H1 (cell line): ENCODE measurements around the gene AHRR. TPM values are rescaled to one million over a fixed set of nuclear protein-coding genes. Genes with fewer than 3 reads are reported as not detected.

Source experiments
- CTCF ChIA-PET: fragments of 300-600 bp; sonication (Branson Sonifier 250); formaldehyde crosslinking; loops from one replicate; lab custom pipeline; 2021; ENCODE audit not compliant: partially characterized antibody; lab: Charles Lee
- POLR2A ChIA-PET: fragments of 300-600 bp; sonication (Branson Sonifier 250); formaldehyde crosslinking; loops from one replicate; lab custom pipeline; 2021; ENCODE audit warnings: inconsistent platforms; ENCODE audit not compliant: partially characterized antibody; lab: Charles Lee
- DNase-seq, 2 experiments: peaks; one replicate each; pipeline versions ENCODE4 v3.0.0 to v3.0.0-alpha.2; 2010 to 2022; ENCODE audit warnings: low spot score in 2 of 2, low read depth in 1 of 2, mixed read lengths in 1 of 2
- FAIRE-seq: peaks from 2 replicates; lab custom pipeline; 2011; peaks lifted over from hg19 to GRCh38; lab: Jason Lieb, UNC
- H2AFZ ChIP-seq: 2 replicates; pipeline ENCODE4 v1.8.1; 2012; ENCODE audit warnings: low read length, inconsistent platforms
- H2AK5ac ChIP-seq: 2 replicates; pipeline ENCODE4 v1.6.1; 2013; ENCODE audit warnings: low read depth, low read length
- H2BK120ac ChIP-seq: replicated peaks from 2 replicates; pipeline ENCODE3; 2013; ENCODE audit warnings: low read depth, low read length, inconsistent platforms
- H2BK12ac ChIP-seq: 2 replicates; pipeline ENCODE4 v1.6.1; 2013; ENCODE audit warnings: low read depth, low read length
- H2BK15ac ChIP-seq: 2 replicates; pipeline ENCODE4 v1.6.1; 2013; ENCODE audit warnings: low read length
- H2BK20ac ChIP-seq: 2 replicates; pipeline ENCODE4 v1.6.1; 2013; ENCODE audit warnings: low read length
- H2BK5ac ChIP-seq: 2 replicates; pipeline ENCODE4 v1.6.1; 2013; ENCODE audit warnings: low read depth, low read length
- H3K14ac ChIP-seq: 2 replicates; pipeline ENCODE4 v1.6.1; 2013; ENCODE audit warnings: inconsistent platforms; ENCODE audit not compliant: insufficient read length
- H3K18ac ChIP-seq: 2 replicates; pipeline ENCODE4 v1.6.1; 2013; ENCODE audit warnings: low read length; ENCODE audit errors: extremely low read depth
- H3K23ac ChIP-seq: 2 replicates; pipeline ENCODE4 v1.6.1; 2013; ENCODE audit warnings: inconsistent platforms; ENCODE audit not compliant: insufficient read length
- H3K23me2 ChIP-seq: 2 replicates; pipeline ENCODE4 v1.6.1; 2013; ENCODE audit warnings: low read depth, low read length
- H3K27ac ChIP-seq: 2 replicates; pipeline ENCODE4 v1.6.1; 2011; ENCODE audit warnings: low read depth, low read length, inconsistent platforms
- H3K27me3 ChIP-seq, 4 experiments: replicated peaks in 1 of 4; 1 replicate in 1 of 4; 2 replicates in 3 of 4; pipeline versions ENCODE4 v1.6.1 to v1.8.1; 2011 to 2013; ENCODE audit warnings: low read length in 3 of 4, mild to moderate bottlenecking in 3 of 4, inconsistent platforms in 2 of 4, mixed read lengths in 2 of 4, moderate library complexity in 1 of 4; ENCODE audit not compliant: control insufficient read depth in 3 of 4, insufficient read depth in 3 of 4; ENCODE audit errors: extremely low read depth in 1 of 4
- H3K36me3 ChIP-seq, 4 experiments: 2 replicates each; pipeline versions ENCODE4 v1.6.1 to v1.8.1; 2011 to 2013; ENCODE audit warnings: mild to moderate bottlenecking in 4 of 4, low read length in 3 of 4, moderate library complexity in 2 of 4, control low read depth in 1 of 4, inconsistent platforms in 1 of 4; ENCODE audit not compliant: insufficient read depth in 4 of 4, control insufficient read depth in 2 of 4
- H3K4ac ChIP-seq: replicated peaks from 2 replicates; pipeline ENCODE3; 2013; ENCODE audit warnings: low read length, low read depth, mixed read lengths, inconsistent platforms; ENCODE audit not compliant: insufficient read length
- H3K4me1 ChIP-seq, 4 experiments: replicated peaks in 1 of 4; 1 replicate in 1 of 4; 2 replicates in 3 of 4; pipeline versions ENCODE4 v1.6.1 to v1.8.1; 2011 to 2013; ENCODE audit warnings: low read length in 3 of 4, inconsistent platforms in 2 of 4, mixed read lengths in 1 of 4; ENCODE audit not compliant: insufficient read depth in 4 of 4, control insufficient read depth in 3 of 4
- H3K4me2 ChIP-seq, 2 experiments: 2 replicates each; pipeline versions ENCODE4 v1.6.1 to v1.8.1; 2011 to 2013; ENCODE audit warnings: low read depth in 2 of 2, low read length in 2 of 2, control low read depth in 1 of 2, inconsistent platforms in 1 of 2, mild to moderate bottlenecking in 1 of 2; ENCODE audit not compliant: insufficient read depth in 1 of 2
- H3K4me3 ChIP-seq, 4 experiments: fragments of 200-600, 300-600 bp in 1 of 4; sonication (generic), shearing (Covaris generic), sonication (Bioruptor Twin) in 1 of 4; 2 replicates each; pipeline versions ENCODE4 v1.5.1 to v1.8.1; 2011 to 2016; ENCODE audit warnings: low read length in 4 of 4, low read depth in 3 of 4, control low read depth in 2 of 4, inconsistent platforms in 2 of 4, mild to moderate bottlenecking in 2 of 4, mixed read lengths in 1 of 4, moderate library complexity in 1 of 4; ENCODE audit not compliant: insufficient read depth in 2 of 4; ENCODE audit errors: extremely low read depth in 1 of 4
- H3K56ac ChIP-seq: replicated peaks from 2 replicates; pipeline ENCODE3; 2013; ENCODE audit warnings: low read depth, mild to moderate bottlenecking, mixed read lengths, low read length, inconsistent platforms; ENCODE audit not compliant: insufficient read length
- H3K79me1 ChIP-seq: 2 replicates; pipeline ENCODE4 v1.6.1; 2013; ENCODE audit warnings: low read depth, low read length, control low read depth
- H3K79me2 ChIP-seq, 2 experiments: 2 replicates each; pipeline versions ENCODE4 v1.6.1 to v1.8.1; 2012 to 2013; ENCODE audit warnings: low read length in 2 of 2, mild to moderate bottlenecking in 2 of 2, inconsistent platforms in 1 of 2; ENCODE audit not compliant: insufficient read depth in 2 of 2, control insufficient read depth in 1 of 2
- H3K9ac ChIP-seq, 4 experiments: replicated peaks in 1 of 4; 1 replicate in 1 of 4; 2 replicates in 3 of 4; pipeline versions ENCODE4 v1.6.1 to v1.8.1; 2011 to 2013; ENCODE audit warnings: low read depth in 3 of 4, low read length in 3 of 4, control low read depth in 2 of 4, mild to moderate bottlenecking in 2 of 4, moderate library complexity in 2 of 4, inconsistent platforms in 1 of 4; ENCODE audit errors: extremely low read depth in 1 of 4
- H3K9me3 ChIP-seq, 2 experiments: 2 replicates each; pipeline versions ENCODE4 v1.6.1 to v1.8.1; 2012 to 2013; ENCODE audit warnings: mild to moderate bottlenecking in 2 of 2, moderate library complexity in 2 of 2, control low read depth in 1 of 2, inconsistent platforms in 1 of 2, low read depth in 1 of 2, low read length in 1 of 2, mixed read lengths in 1 of 2; ENCODE audit not compliant: insufficient read depth in 2 of 2
- H4K20me1 ChIP-seq, 2 experiments: replicated peaks in 1 of 2; 2 replicates each; pipeline versions ENCODE3 to v1.8.1; 2011 to 2013; ENCODE audit warnings: inconsistent platforms in 2 of 2, low read length in 2 of 2, mild to moderate bottlenecking in 1 of 2; ENCODE audit not compliant: insufficient read depth in 2 of 2, control insufficient read depth in 1 of 2
- H4K5ac ChIP-seq: 2 replicates; pipeline ENCODE4 v1.6.1; 2013; ENCODE audit warnings: low read length, low read depth, mixed read lengths, inconsistent platforms; ENCODE audit not compliant: insufficient read length
- H4K8ac ChIP-seq: 2 replicates; pipeline ENCODE4 v1.8.0; 2013; ENCODE audit warnings: mild to moderate bottlenecking, moderate library complexity, low read length, inconsistent platforms; ENCODE audit not compliant: insufficient read depth; ENCODE audit errors: extremely low read depth
- H4K91ac ChIP-seq: replicated peaks from 2 replicates; pipeline ENCODE3; 2013; ENCODE audit warnings: low read length, mixed read lengths, inconsistent platforms; ENCODE audit not compliant: insufficient read length
- CTBP2 ChIP-seq: IDR thresholded peaks from 2 replicates; pipeline ENCODE4 v1.7.0; 2011; ENCODE audit warnings: borderline replicate concordance, mild to moderate bottlenecking, moderate library complexity, mixed read lengths, low read length; ENCODE audit not compliant: insufficient read depth, insufficient read length
- KDM4A ChIP-seq: IDR thresholded peaks from one replicate; pipeline ENCODE4 v1.7.1; 2012; ENCODE audit warnings: low read depth, mild to moderate bottlenecking, moderate library complexity, low read length, inconsistent platforms; ENCODE audit not compliant: severe bottlenecking
- NANOG ChIP-seq: IDR thresholded peaks from 2 replicates; pipeline ENCODE4 v1.6.1; 2011; ENCODE audit warnings: low read length, low read depth, mild to moderate bottlenecking, inconsistent platforms; ENCODE audit not compliant: insufficient read depth, poor library complexity, severe bottlenecking
- RXRA ChIP-seq: IDR thresholded peaks from 2 replicates; pipeline ENCODE4 v1.6.1; 2011; ENCODE audit warnings: low read depth, mild to moderate bottlenecking, low read length, moderate library complexity; ENCODE audit not compliant: insufficient read depth
- SRF ChIP-seq: IDR thresholded peaks from 2 replicates; pipeline ENCODE4 v1.6.1; 2011; ENCODE audit warnings: mild to moderate bottlenecking, low read depth, low read length, moderate library complexity
- TBP ChIP-seq: IDR thresholded peaks from 2 replicates; pipeline ENCODE4 v1.6.1; 2011; ENCODE audit warnings: low read depth, low read length, improper control_type of control experiment
- WGBS, 2 experiments: shearing (Covaris generic) in 1 of 2; methylation state at CpG; one replicate each; pipeline versions ENCODE4 v1.1.6 to v1.1.7; 2013 to 2015; ENCODE audit warnings: low lambda C conversion rate in 2 of 2, mixed read lengths in 2 of 2, inconsistent platforms in 1 of 2, low coverage in 1 of 2, missing lambda C conversion rate in 1 of 2; ENCODE audit not compliant: insufficient replicate concordance in 2 of 2, insufficient coverage in 1 of 2, insufficient read length in 1 of 2; ENCODE audit errors: extremely low coverage in 1 of 2, missing lambda C conversion rate in 1 of 2; 5-methylcytosine and 5-hydroxymethylcytosine counted together
- polyA plus RNA-seq, 7 experiments: library from polyadenylated mRNA; depleted of rRNA in 3 of 7; stranded (reverse) in 5 of 7; unstranded in 2 of 7; fragments of >200 nt in 5 of 7; fragments of 200-250 nt in 2 of 7; gene quantifications; 1 replicate in 5 of 7; 2 replicates in 1 of 7; 4 replicates in 1 of 7; pipeline versions ENCODE4 v1.2.1 to v1.2.3, GENCODE V29; 2011 to 2013; ENCODE audit warnings: missing spikeins in 2 of 7, mixed read lengths in 2 of 7
- total RNA-seq: library from RNA; stranded (reverse); fragmentation: NEBNext Ultra II Directional; extraction: Animal tissue kit (Norgen Biotek cat#: 25700); gene quantifications from 2 replicates; pipeline ENCODE4 v1.2.1, GENCODE V29; 2021

Gene AHRR
- total and polyA plus RNA-seq, 2 of the 8 experiments (the other 6 are each of a cell fraction or from before 2014, with no cell fraction given), result 0.41 to 0.80 TPM

DNA sequence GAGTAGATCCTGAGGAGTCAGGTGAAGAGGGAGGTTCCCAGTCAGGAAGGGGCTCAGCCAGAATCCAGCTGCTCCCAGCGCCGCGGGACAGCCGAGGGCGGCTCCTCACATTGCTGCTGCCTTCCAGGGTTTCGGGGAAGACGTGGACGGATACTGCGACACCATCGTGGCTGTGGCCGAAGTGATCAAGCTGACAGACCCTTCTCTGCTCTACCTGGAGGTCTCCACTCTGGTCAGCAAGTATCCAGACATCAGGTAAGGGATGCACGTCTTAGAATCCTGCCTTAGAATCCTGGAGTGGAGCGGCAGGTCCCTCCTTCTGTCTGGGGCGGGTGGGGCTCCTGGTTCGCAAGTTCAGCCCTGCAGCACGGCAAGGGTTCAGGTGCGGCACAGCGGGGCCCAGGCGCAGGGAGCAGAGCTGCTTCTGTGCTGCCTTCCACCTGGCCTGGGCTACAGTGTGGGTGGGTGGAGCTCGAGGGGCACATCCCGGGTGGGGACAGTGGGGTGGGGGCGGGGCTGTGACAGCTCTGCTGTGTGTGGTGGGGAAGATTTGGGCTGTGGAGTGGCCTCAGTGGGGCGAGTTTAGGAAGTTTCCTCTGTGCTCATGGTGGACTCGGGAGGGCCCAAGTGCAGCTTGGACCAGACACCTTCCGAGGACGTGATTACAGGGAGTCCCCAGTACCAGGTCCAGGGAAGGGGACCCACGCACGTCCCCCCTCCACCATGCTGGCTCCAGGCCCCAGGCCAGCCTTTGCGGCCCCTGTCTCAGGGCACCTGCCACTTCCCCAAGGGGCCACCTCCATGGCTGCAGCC lies 144.3 kb downstream of the AHRR start:
- no peak overlapping the region for H2BK5ac ChIP-seq
- no peak for FAIRE-seq
- CTCF ChIA-PET, result interaction anchor here (0.8 to 4.0 kb wide), 3 partner anchors 9 to 20 kb away, joined by 3 to 14 read pairs (median 3); no protein-coding TSS in a partner anchor
- no peak for TF ChIP-seq NANOG
- no peak for TF ChIP-seq SRF
- no peak for TF ChIP-seq TBP
- TF ChIP-seq KDM4A, result no peak
- TF ChIP-seq CTBP2, result no peak
- TF ChIP-seq RXRA, result no peak

More for the DNA sequence above, 144.3 kb downstream of the AHRR start:
- H3K27me3 ChIP-seq, result no peaks in the 10 kb centered on the region
- no peak overlapping the region for H4K8ac ChIP-seq
- POLR2A ChIA-PET, result interaction anchor here (0.7 to 1.4 kb wide), 2 partner anchors 13 to 301 kb away, joined by 3 to 4 read pairs; no protein-coding TSS in a partner anchor
- no peak overlapping the region for H3K27ac ChIP-seq
- peaks cover 2 to 7% of the 10 kb centered on the region in 2 experiments for H4K20me1 ChIP-seq
- H3K36me3 ChIP-seq, result peaks cover 0 to 11% (median 2%) of the 10 kb centered on the region in 4 experiments; a peak in 4 of 8 replicates
- H3K79me1 ChIP-seq, result no peaks in the 10 kb centered on the region
- H4K91ac ChIP-seq, result no peak overlapping the region
- H3K9me3 ChIP-seq, result no peaks in the 10 kb centered on the region
- no peak overlapping the region for H2BK20ac ChIP-seq
- H3K56ac ChIP-seq, result no peak overlapping the region
- no peak overlapping the region for H3K9ac ChIP-seq
- 92% methylated on average over 23 of the region's 29 CpGs; no CpG with 5 or more reads in 1 of the 2 experiments for WGBS, 2 experiments
- H3K4ac ChIP-seq, result no peak overlapping the region
- H4K5ac ChIP-seq, result no peak overlapping the region
- H2AFZ ChIP-seq, result no peak overlapping the region
- H3K79me2 ChIP-seq, result no peaks in the 10 kb centered on the region
- H3K4me3 ChIP-seq, result no peak overlapping the region
- H2BK120ac ChIP-seq, result no peak overlapping the region
- no peak overlapping the region for H3K4me2 ChIP-seq
- H3K18ac ChIP-seq, result no peak overlapping the region
- no peak overlapping the region for H2BK15ac ChIP-seq
- H3K23ac ChIP-seq, result no peak overlapping the region
- H3K14ac ChIP-seq, result no peak overlapping the region
- DNase-seq, result no peak
- no peaks in the 10 kb centered on the region for H3K23me2 ChIP-seq
- no peak overlapping the region for H2AK5ac ChIP-seq
- no peak overlapping the region for H2BK12ac ChIP-seq
- no peaks in the 10 kb centered on the region for H3K4me1 ChIP-seq
